Dedifferentiated amniotic fluid mesenchymal stem cell (primary cell): ENCODE measurements around the gene BMP6.
A peak's percentile ranks its signal among the peaks of the same experiment; 100 is the strongest.
"Not testable (repeated sequence)": the region's sequence is repeated elsewhere in the genome, so short reads cannot be mapped to it uniquely, and the experiment has no call there.

Experiments
- DNase-seq: peaks from one replicate; pipeline ENCODE4 v3.0.0-alpha.2; 2016; ENCODE audit errors: extremely low spot score

Gene BMP6

DNA sequence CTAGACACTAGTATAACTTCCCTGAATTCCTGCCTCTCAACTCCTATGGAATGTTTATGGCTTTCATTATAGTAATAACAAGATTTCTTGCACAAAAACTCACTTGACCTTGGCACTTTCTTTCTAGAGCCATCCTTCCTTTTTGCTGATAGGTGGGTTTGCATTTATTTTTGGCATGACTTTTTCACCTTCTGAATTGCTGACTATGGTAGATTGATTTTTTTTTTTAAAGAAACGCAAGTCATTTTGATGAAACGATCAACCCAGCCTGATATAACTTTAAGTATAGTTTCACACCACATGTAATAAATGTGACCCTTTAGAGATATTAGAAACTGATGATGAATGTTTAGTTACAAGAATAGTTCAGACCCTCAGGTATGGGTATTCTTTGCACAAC is 61.8 kb downstream of the BMP6 start:
- no peak for DNase-seq

DNA sequence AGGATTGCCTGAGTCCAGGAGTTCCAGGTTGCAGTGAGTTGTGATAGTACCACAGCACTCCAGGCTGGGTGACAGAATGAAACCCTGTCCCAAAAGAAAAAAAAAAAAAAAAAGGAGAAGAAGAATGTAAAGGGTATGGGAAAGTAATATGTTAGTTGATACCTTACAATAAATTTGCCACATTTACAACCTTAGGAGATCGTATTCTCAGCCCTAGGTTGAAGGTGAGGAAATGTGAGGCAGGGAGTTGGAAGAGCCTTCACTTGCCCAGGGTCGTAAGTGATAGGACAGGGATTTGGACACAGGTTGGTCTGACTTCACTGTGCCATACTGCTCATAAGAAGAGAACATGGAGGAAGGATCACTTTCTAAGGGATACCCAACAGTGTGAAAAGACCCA is 68.6 kb downstream of the BMP6 start:
- DNase-seq = no peak

DNA sequence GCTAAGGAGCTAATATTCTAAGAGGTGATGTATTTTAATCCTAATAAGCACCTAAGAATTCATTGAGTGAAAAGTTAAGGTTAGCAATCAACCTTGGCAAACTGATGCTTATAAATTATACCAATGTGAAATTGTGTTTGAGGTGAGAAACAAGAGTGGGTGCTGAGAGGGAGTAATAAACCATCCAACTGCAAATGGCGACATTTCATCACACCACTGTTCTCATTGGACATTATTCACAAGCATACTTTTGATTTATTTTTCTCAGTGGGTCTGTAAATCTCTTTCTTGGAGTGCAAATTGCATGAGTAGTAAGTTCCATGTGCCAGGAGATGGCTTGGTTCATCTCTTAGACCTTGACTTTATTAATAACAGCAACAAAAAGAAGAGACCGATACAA is 71.5 kb downstream of the BMP6 start:
- DNase-seq = no peak

DNA sequence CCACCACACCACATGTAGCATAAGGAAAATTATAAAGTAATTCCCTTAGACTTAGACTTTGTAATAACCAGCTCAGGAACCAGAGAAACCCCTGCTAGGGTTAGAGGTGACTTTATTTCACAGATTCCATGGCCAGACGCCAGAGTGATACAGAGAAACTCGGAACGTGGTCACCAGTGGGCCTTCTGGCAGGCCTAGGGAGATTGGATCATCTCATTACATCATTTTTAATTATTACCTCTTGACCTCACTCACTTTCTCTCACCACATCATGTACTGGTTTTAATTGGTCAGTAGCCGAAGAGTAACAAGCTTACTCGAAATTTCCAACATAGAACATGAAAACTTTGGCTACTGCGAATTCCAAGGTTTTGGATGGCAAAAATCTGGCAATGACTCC is 72.9 kb downstream of the BMP6 start:
- no peak for DNase-seq

DNA sequence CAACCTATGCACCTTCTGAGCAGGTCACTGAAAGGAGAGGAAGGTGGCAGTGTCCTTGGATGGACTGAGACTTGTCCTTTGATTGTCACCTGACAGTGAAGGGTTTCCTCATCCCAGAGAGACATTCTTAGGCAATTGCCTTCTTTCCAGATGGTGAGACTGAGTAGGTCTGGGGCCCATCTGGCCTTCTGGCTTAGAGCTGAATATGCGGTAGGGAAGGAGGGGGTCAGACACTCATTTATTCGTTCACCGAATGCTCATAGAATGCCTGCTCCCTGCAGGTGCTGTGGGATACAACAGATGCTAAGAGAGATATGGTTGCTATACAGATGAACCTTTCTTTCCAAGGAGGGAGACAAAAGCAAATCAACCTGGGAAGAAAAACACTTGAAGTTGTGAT is 76.8 kb downstream of the BMP6 start:
- no peak for DNase-seq

DNA sequence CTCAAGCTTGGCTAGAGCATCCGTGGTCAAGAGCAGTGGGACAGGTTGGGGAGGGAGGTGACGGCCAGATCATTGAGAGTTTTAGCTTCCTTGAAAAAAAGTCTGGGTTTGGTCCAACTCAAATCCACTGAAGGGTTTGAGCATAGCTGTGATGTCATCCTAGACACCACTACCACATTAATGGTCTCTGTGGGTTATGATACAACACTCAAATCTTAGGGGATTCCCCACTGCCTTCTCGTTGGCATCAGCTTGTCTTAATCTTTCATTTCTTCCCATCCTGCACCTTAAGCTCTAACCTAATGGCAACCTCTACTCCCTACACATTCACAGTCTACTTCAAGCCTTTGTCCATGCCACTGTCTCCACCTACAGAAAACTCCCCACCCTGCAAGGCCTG is 77.3 kb downstream of the BMP6 start:
- DNase-seq = no peak

DNA sequence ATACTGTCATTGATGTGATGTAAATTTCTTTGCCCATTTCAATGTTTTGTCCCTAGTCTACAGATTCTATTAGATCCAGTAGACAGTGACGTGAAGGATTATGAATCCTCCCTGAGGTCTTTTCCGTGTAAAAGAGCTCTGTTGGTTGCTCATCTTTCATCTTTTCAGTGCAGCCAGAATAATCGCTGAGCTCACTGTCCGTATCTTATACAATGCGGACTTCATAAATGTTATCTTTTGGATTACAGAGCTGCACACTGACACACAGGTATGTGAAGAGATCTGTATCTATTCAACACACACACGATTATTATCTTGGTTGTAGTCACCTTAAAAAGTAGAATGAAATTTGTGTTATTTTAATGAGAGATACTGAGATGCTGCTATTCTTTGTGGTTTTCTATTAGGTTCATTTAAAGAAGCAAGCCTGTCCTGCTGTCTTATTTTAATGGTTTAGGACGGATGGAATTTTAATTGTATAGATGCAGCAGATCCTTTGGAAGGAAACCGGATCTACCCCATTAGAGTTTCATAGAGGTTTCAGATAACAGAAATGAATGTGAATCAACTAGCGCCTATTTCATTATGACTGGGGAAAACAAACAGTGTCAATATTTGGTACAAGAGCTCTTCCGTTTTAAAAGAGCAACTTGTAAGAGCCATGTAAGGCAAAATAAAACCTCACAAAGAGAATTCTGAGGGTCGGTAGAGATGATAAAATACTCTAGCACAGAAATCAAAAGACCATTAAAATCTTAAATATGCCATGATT is 79.4 kb downstream of the BMP6 start:
- DNase-seq = no peak

DNA sequence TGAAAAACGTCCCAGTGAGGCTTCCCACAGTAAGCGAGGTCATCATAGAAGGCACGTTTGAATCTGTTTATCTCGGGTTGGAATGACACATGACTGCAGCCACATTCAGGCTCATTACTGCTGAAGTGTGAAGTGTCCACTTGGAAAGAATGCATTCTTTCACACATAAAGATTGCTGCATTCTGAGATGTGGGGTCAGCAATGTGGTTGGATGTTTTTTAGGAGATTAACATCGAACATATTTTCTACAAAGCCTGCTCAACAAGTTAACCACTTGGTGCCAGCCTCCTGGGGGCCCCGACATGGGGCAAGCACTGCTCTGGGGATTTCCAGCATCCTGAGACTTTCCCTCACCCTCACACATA is 79.9 kb downstream of the BMP6 start:
- DNase-seq = no peak

DNA sequence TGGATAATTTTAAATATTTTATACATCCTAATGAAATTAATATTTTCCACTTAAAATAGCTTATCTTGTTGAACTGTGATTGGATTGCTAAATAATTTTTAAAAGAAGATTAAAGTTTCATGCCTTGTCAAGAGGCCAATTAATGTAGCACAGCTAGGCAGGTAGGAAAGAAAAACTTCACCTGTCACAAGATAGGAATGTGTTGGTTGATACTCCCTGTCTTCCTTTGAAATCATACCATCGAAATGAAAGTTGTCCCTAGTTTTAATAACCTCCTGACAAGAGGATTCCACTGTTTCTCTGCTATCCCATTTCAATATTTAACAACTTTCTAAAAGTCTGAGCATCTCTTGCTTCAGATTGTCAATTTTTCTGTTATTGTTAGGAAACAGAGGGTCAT is 80.8 kb downstream of the BMP6 start:
- no peak for DNase-seq

DNA sequence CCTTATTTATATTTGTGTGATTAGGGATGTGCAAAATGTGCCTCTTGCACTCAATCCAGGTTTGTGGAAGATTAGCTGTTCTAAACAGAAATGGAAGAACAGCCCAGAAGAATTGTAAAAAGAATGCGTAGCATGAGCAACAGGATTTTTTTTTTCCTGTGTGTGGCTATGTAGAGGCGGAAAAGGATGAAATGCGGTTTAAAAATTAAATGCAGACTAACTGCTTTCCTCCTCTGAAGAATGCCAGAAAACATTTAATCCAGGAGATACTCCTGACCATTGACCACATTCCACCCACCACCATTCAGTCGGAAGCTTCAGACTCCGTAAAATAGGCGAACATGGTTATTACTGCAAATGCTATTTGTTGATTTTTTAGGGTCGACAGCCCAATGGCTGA is 83.4 kb downstream of the BMP6 start:
- no peak for DNase-seq

DNA sequence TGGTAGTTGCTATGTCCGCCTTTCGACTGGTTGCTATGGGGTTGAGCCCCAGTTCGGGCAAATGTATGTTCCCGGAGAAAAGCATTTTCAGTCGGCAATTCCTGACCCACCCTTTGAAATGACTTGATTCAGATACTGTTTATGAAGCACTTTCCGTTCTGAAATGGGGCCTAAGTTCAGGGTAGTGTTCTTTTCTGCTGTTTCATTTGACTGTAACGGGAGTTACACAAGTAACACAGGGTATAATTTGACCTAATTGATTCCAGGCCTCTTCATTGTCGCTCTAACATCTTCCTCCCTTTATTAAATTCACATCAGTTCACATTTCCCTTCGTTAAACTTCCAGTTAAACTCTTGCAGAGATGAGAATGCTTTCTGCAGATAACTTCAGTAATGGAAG is 85.5 kb downstream of the BMP6 start:
- DNase-seq = no peak

DNA sequence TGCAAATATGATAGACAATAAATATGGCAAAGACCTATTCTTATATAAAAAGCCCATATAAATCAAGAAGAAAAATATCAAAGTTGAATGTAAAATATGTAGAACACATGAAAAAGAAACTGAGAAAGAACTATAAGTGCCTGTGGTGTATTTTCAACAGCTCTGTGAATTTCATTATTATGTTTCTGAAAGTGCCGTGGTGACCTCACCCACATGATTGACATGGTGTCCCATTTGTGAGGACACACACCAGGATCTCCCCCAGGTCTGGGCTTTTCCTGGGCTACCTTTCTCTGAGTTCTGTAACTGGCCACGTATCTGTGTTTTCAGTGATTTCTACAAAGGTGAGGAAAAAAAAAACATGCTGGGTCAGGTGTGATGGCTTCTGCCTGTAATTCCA is 86.7 kb downstream of the BMP6 start:
- DNase-seq = no peak

DNA sequence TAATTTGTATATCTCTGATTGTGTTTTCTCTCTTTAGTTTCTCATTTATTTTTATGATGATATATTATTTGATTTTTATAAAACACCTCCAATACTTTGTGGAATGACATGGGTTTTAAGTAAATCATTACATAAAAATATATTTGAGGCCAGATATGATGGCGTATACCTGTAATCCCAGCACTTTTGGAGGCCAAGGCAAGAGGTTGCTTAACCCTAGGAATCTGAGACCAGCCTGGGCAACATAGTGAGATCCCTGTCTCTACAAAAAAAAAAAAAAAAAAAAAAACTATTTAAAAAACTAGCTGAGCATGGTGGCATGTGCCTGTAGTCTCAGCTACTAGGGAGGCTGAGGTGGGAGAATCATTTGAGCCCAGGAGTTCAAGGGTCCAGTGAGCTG is 87.3 kb downstream of the BMP6 start:
- no peak for DNase-seq

DNA sequence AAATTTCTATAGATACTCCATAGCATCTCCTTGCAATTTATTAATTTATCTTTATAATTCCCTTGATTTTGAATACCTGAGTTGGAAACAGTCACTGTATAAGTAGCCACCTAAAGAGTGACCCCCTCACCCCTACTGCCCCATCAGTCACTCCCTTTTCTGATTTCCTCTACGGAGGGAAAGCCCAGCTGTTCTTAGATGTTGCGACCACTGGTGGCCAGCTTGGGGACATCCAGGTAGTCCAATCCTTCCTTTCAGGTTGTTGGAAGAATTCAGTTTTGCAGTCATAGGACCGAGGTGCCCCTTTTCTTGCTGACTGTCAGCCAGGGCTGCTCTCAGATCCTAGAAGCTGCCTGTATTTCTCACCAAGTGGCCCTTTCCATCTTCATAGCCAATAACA is 87.8 kb downstream of the BMP6 start:
- DNase-seq = no peak

DNA sequence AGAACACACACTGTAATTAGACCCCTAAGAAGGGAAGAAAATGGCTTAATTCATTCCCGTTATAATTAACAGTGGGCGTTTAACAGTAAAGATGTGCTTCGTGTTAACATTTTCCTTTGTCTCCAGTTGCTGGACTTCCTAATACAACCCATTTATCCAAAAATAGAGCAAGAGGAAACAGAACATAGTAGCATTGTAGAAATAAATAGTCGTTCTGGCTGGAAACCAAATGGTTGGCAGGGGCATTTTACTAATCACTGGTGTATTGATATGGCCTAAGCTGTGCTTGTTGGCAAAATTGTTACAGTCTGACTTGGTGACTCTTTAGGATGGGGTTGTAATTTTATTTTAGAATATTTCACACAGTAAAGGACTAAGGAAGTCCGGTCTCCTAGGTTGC is 89.8 kb downstream of the BMP6 start:
- no peak for DNase-seq

DNA sequence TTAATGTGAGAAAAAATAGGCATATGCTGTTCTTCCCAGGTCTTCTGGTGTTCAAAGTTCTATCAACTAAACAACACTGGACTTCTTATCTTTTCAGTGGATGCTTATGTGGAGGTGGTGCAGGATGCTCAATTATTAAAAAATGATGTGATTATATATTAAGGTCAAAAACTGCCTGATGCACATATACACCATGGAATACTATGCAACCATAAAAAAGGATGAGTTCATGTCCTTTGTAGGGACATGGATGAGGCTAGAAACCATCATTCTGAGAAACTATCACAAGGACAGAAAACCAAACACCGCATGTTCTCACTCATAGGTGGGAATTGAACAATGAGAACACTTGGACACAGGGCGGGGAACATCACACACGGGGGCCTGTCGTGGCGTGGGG is 91.3 kb downstream of the BMP6 start:
- not testable (repeated sequence) for DNase-seq

DNA sequence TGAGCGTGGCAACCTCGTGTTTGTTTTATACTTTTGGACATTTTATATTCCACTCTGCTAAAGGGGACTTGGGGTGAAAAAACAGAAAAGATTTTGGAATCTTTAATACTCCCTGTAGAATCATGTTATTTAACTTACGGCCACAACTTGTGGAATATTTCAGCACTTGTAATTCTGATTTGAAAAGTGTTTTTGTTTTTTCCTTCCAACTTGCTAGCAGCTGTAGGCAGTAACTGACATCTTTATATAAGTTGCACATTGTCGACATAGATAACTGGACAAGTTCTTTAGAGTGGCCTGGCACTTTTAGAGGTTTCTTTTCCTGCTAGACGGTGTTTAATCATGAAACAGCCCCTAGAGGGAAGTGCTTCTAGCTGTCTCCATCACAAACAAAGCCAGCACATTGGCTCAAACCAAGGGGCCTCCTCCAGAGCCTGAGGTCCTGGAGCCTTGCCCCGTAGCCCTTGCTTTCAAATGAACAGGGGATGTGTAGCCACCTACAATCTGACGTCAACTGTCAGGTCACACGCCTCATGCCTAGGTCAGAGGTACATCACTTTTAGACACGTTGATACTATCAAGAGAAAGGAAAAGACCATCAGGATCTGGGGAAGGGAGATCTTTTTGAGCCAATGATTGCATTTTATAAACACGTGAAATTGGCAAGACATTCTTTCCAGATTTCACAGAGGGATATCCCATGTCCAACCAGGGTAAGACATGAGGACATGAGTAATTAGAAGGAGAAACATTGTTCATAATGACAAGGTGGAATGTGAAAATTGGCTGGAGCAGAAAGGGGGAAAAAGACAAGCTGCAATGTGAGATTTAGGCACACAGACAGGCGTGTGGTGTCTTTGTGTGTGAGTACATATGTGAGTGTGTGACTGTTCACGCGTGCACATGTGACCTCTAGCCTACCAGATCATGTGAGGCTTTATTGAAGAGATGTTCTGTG is 92.6 kb downstream of the BMP6 start:
- DNase-seq = no peak

DNA sequence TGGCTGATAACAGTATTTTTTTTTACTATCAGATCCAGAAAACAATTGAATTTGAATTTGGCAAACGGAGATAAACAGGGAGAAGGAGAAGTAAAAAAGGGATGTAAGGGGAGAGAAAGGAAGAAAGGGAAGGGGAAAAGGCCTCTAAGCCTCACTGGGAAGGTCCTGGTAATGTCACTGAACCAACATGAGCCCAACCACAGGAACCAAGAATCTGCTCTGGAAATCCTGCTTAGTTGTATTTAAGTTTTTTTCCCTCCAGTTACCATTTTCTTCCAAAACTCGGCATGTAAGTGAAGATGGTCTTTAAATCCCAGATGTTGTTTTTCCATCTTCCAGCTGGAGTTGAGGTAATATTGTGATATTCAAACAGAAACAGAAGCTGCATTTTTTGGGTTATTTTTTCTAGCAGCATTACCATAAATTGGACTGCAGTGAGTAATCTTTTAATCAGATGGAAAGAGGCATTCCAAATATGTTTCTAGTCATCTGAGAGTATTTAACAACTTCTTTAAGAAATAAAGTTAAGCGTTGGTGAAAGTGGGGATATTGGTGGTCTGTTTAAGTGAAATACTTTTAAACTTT is 93.6 kb downstream of the BMP6 start:
- peak; percentile 38 for DNase-seq

DNA sequence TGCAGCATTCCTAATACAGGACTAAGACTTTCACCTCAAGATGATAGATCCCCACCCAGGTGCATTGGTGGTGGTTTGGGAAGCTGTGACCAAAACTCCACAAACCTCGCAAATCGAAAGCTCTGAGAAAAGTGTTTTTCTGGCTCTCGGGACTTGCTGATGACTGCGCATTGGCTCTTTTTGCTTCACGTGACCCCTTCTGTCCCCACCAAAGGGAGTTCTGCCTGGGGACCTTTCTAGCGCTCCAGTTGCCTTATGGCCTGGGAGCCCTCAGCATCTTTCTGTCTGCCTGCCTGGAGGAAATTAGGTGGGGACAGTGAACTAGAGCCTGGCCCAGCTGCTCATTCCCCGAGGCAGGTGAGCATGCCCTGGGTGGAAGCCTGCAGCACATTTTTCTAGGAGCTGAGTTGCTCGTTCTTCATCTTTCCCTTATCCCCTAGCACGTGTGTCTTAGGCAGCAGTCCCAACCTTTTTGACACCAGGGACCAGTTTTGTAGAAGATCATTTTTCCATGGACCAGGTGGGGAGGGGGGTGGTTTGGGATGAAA is 94.5 kb downstream of the BMP6 start:
- DNase-seq = no peak

DNA sequence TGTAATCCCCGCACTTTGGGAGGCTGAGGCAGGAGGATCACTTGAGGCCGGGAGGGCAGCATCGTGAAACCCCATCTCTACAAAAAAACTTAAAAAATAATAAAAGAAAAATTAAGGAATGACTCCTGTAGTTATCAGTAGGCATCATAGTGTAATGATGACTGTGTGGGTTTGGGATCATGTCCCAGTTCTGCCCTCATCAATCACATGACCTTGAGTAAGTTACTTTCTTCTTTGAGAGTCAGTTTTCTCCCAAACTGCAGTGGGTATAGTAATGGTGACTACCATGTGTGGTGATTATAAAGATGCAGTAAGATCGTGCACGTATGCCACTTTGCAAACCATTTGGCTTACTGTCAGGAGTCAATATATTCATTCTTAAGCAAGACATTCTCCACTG is 95.5 kb downstream of the BMP6 start:
- no peak for DNase-seq

DNA sequence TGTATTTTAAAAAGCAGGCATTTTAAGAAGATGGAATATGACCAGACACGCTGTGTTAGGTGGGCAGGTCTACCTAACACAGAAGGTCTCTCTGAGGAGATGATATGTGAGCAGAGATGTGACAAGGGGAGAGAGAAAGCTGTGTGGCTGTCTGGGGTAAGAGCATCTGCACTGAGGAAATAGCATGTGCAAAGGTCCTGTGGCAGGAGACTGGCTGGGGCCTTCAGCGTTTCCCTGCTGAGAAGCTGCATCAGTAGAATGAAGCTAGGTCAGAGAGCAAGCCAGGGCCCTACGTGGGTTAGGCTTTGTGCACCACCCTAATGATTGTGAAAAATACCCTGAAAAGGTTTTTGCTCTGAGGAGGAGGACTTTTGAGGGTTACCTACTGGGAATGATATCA is 97.7 kb downstream of the BMP6 start:
- no peak for DNase-seq

DNA sequence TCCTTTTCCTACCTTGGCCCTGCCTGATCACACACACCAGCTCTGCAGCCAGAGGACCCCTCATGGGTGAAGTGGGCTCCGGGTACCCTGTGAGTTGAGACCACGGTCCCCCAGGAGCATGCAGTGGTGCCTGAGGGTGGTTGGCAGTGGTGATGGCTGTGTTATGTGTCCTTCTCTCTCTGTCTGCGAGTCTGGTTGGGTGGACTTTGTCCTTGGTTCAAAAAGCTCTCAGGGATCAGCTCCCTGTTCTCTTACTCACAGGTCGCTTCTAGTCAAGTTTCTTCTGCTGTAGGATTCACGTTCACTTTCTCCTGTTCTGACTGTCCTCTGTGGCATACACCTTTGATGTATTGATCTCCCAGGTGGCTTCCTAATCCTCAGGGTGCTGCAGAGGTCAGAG is 100.1 kb downstream of the BMP6 start:
- DNase-seq = no peak

DNA sequence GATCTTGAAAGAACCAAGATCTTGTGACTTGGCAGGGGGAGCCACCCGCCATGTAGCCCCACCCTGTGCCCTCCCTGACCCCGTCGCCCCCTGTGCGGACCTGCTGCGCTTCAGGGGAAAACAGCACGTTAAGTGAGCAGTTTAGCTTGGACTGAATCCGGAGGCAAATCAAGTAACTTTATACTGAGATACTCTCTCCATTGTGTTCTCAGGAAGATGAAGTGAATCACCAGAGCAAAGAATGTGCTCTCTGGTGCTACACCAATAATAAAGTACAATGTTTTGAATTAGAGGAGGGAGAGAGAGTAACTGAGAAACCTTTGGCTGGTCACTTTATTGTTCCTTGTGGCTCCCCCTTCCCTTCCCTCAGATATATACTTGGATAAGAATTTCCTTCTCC is 101.2 kb downstream of the BMP6 start:
- DNase-seq = no peak
